Medulla oblongata (tissue), 1 donor: ENCODE measurements around the gene RAG1.

Source experiments
- DNase-seq: peaks from one replicate; pipeline ENCODE4 v3.0.0-alpha.2; 2015; ENCODE audit errors: extremely low spot score

RAG1 gene

DNA sequence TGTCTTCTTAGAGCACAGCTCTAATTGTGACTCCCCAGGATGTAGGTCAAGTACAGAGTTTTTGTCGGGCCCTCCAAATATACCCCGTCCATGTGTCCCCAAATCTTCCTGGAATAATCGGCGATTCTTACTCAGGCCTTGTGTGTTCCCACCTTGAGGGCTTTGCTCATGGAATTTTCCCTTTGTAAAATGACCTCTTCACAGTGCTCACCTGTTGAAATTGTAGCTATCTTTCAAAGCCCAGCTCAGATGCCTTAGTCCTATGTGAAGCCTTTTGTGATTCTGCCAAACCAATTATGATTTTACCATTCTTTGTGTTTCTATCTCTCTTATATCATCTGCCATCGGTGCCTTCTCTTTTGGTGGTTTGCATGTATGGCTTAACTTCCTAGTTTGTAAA, 60.3 kb downstream of the RAG1 start:
- DNase-seq = no peak

DNA sequence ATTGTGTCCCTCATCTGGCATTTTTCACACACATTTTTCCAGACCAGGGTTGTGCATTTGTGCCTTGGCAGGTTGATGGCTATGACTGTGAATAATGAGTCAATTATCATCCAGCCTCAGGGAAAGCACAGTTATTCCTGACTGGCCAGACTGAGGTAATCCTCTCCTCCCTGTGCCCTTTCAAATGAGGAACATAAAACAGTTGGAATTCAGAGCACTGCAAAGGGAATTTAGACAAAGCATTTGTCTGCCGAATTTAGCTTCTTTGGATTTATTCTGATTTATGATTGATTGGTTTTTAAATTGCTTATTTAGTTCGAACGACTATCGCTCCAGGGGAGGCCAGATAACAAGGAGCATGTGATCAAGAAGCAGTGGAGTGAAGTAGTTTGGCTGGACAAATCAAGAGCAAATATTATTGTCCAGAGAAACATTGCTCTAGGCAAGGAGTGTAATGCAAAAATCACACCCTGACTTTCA, 61.0 kb downstream of the RAG1 start:
- no peak for DNase-seq
